ENCODE data around the gene MPDU1.
"Not testable (repeated sequence)": the region's sequence is repeated elsewhere in the genome, so short reads cannot be mapped to it uniquely, and the experiment has no call there.

MPDU1 gene

DNA sequence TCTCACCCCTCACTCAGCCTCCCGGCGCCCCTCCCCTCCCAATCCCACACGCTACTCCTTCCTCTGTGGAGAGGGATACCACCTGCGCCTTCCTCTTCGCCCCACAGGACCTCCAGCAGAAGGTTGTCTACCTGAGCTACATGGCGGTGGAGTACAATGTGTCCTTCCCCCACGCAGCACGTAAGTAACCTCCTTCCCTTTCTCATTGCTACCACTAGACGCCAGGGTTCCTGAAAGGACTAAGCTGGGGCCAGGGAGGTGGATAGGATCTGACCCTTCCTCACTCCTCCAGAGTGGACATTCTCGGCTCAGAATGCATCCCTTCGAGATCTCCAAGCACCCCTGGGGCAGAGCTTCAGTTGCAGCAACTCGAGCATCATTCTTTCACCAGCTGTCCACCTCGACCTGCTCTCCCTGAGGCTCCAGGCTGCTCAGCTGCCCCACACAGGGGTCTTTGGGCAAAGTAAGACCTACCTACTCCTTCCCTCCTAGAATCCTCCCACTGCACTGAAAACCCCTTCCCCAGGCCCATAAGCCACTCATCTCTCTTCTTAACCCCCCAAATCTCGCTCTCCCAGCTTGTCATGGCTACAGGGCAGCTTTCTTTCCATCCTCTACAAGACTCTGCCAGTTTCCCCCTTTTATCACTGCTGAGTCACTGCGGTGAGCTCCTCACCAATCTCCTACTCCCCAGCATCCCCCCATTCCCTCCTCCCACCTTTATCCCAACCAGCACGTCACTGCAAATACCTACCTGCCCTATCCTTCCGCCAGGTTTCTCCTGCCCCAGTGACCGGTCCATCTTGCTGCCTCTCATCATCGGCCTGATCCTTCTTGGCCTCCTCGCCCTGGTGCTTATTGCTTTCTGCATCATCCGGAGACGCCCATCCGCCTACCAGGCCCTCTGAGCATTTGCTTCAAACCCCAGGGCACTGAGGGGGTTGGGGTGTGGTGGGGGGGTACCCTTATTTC, 2.8 kb upstream of the MPDU1 start:
- DNase-seq (ENCODE audit: low read depth) = no peak

DNA sequence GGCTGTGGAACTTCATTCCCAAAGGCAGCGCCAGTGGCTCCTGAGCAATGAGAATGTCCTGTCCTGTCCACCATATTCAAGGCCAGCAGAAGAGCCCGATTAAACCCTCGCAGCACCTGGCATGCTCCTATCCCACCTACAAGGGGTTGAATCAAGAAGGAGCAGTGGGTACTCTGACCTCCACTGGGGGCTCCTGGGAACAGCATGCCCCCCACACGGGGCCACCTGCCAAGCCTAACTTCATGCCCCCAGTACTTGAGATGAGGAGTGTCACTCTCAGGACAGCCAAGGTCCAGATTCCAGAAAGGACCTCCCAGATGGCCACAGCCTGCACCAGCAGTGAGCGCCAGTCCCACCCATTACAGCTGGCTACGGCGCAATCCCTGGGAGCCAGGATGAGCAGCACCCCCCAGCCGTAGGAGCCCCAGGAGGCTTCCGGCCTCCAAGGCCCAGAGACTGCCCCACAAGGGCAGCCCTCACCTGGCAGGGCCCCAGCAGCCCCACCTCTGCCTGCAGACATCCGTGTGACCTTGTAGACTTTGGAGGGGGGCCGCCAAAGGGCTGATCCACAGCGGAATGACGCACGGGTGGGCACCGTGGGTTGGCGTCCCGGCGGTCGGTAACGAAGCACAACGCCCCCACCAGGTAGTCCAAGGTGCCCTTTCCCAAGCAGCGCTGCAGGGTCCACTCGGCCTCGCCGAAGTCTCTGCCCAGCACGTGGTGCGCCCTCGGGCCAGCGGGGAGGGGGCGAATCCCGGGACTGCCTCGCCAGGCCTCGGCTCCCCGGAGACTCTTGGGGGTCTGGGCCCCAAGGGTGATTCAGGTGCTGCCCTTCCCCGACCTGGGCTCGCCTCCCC, 1.0 kb upstream of the MPDU1 start:
- no peak for DNase-seq (ENCODE audit: low read depth)

DNA sequence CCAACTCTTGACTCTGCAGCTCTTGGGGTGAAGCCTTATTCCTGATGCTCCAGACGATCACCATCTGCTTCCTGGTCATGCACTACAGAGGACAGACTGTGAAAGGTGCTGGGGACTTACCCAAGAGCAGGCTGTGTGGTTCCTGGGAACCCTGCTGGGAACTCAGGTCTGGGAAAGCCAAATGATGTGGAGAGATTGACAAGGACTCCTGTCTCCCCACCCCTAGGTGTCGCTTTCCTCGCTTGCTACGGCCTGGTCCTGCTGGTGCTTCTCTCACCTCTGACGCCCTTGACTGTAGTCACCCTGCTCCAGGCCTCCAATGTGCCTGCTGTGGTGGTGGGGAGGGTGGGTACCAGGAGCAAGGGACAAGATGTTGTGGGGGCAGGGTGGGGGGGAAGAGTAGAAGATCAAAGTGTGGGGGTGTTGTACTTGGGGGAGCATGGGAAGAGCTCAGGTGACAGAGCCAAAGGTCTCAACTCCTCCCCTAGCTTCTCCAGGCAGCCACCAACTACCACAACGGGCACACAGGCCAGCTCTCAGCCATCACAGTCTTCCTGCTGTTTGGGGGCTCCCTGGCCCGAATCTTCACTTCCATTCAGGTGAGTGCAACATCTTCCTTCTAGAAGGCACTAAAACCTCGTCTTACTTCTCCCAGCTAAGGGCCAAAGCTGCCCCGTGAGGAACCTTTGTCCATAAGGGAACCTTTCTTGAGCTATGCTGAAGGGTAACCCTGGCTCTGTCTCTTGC, 3.2 kb downstream of the MPDU1 start:
- no peak for DNase-seq (ENCODE audit: low read depth)

DNA sequence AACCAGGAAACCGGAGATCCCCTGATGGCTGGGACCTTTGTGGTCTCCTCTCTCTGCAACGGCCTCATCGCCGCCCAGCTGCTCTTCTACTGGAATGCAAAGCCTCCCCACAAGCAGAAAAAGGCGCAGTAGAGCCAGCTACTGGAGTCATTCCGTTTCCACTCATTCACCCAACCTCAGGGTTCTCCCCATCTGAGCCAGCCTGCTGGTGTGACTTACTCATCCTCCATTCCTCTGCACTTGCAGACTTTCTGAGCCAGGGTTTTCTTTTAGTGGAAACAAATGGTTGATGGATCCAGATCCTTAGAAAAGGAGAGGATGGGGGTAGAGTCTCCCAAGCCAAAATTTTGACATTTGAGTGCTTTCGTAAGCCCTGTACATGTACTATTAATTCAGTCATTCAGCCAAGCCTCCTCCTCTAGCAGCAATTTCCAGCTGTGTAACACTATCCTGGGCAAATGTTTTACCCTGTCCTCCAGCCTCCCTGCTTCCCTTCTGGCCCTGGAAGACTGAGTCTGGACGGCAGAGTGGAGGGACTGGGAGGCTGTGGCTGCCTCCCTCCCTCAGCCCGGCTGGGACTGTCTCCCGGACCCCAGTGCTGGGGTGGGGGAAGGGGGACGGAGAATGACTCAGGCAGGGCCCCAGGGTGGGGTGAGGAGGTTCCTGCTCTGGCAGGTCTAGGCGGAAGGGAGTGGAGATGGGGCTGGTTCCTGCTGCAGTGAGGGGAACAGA, 3.9 kb downstream of the MPDU1 start:
- DNase-seq (ENCODE audit: low read depth) = peak; percentile 90

DNA sequence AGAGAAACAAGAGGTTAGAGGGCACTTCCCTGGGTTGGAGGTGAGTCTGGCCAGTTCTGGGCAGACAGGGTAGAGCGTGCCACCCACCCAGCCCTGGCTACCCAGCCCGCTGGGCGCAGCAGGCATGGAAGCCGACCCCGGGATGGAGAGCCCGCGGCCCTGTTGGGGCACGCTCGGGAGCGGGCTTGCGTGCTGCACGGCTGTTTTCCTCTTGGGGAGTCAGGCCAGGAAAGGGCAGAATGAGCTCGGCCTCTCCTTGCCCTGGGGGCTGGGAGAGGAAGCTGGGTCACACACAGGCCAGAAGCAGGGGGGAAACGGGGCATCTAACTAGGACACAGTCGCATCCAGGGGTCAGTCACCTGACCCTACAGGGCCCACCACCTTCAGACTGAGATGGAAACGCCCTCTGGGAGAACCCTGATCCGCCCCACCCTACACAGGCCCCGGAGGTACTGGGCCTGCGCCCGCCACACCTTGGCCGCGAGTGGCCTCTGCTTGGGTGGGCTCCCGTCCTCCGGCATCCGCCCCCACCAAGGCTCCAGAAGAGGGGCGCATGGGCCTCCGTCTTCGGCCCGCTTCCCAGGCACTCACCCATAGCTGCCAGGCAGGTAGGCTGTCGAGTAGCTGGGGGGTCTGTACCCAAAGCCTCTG, 5.0 kb downstream of the MPDU1 start:
- no peak for DNase-seq (ENCODE audit: low read depth)

DNA sequence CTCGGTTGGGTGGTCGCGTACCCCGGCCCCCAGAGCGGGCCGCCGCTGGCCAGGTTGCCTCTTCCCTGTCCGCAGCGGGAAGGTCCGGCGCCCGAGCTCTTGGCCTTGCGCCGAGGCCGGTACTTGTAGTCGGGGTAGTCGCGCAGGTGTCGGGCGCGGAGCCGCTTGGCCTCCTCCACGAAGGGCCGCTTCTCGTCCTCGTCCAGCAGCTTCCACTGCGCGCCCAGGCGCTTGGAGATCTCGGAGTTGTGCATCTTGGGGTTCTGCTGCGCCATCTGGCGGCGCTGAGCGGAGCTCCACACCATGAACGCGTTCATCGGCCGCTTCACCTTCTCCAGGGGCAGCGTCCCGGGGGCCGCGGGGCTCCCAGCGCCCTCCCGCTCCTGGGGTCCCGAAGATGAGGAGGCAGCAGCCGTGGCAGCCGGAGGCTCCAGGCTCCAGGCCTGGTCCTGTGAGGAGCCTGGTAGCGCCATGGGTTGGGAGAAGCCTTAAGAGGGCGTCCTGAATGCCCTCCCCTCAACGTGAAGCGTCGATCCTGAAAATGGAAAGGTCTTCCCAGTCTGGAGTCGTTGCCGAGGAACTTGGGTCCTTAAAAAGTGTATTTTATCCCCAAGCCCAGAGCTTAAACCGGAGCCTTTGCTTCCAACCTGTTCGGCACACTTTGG, 5.7 kb downstream of the MPDU1 start:
- peak; percentile 65 for DNase-seq (ENCODE audit: low read depth)

DNA sequence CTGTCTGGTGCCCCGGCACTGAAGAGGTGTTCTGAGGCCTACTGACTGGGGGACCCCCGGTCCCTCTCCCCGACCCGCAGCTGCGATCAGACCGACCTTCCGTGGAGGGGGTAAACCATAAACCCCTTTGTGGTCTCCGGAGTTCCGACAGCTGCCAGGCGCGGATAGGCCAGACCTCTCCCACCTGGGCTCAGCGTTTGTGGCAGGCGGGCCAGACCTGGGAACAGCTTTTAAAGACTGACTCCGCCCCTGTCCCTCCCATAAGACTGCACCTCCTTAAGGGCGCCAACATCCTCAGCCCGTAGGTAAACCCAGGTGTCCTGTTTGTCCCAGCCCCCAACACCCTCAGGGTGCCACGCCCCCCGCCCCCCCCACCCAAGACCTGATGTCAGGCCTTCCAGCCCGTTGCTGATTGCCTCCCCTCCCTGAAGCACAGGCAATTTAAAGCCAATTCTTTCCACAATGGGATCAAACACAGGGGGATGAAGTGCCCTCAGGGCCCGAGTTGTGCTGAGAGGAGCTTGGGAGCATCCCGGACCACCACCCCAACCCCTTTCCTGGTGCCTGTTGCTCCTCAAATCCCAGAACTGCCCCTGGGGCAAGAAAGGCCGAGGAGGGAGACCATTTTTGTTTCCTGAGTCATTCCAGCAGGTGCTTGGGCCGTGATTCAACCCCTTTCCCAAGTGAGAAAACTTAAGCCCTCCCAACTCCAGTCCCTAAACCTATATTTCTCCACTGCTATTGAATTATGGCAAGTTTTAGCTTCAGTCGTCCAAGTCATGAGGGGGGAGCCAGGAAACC, 6.4 kb downstream of the MPDU1 start, which contains the start of gene SOX15:
SOX15 (minus strand) TSS at position 204 of the 801 bp plus-strand sequence. CDS start 418 bp downstream, outside the sequence.
- DNase-seq (ENCODE audit: low read depth) = no peak

DNA sequence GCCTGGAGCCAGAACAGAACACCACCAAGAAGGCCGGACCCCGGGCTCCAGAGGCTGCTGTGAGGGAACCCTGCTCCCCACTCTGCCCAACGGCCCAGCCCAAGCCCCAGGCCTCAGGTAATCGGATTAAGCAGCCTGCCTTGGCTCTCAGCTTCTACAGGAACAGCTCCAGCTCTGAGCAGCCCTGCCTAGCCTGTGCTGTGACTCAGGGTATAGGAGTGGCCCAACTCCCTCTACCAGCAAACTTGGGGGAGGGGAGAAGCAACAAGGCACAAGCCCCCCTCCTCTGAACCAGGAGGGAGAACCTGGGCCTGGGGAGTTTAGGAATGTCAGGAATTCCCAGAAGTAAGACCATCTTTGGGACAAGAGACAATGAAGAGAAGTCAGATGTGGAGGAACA, 7.1 kb downstream of the MPDU1 start:
- no peak for DNase-seq (ENCODE audit: low read depth)

DNA sequence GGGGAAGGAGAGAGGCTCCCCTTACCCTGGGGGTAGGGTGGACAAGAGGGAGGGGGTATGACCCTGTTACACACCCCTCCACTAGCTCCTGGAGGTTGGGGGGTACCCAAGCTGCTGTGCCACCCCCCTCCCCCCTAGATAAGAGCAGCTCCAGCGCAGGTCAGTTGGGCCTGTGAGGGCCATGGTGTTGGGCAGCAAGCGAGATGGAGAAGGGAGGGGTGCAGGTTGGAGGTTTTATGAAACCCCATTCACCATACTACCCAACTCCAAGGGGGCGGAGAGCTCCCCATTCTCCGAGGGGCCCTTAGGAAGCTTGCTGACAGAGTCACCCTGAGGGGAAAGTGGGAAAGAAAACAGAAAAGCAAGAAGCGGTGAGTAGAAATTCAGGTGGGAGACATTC, 7.9 kb downstream of the MPDU1 start:
- no peak for DNase-seq (ENCODE audit: low read depth)

DNA sequence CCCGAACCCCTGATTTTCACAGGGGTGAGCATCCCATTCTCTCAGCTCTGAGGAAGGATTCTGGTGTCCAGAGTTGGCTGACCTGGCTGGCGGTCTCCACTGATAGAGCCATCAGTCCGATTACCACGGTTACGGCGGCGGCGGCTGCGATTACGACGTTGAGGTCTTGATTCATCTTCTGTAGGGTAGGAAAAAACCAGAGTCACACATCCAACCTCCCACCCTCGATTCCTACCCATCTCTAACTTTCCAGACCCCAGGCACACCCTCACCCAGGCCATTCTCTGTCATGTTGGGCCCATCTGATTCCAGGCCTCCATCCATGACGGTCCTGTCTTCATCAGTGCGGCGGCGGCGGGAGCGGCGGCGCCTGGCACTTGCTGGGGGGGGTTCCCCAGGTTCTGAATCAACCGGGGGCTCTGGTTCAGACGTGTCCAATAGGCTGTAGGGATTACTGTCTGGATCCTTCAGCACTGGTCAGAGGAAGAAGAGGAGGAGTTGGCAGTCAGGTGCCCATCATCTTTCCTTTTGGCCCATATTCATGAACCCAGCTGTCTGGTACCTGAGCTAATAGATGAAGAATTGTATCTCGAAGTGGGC, 8.9 kb downstream of the MPDU1 start:
- no peak for DNase-seq (ENCODE audit: low read depth)

DNA sequence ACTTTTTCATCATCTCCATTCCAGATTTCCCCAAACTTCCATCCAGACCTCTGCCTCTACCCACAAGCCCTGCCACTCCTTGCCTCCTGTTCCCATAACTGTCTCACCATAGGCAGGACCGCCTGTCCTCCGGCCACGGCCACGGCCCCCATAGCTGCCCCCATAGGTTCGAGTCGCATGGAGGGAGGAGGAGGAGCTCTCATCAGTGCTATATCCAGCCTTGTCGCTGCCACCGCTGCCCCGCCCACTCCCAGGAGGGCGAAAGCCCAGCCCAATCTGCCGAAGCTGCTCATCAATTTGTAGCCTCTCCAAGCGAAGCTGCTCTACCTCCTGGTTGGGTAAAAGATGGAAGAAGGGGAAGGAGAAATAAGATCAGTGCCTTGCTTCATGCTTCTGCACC, 9.6 kb downstream of the MPDU1 start:
- DNase-seq (ENCODE audit: low read depth) = no peak

DNA sequence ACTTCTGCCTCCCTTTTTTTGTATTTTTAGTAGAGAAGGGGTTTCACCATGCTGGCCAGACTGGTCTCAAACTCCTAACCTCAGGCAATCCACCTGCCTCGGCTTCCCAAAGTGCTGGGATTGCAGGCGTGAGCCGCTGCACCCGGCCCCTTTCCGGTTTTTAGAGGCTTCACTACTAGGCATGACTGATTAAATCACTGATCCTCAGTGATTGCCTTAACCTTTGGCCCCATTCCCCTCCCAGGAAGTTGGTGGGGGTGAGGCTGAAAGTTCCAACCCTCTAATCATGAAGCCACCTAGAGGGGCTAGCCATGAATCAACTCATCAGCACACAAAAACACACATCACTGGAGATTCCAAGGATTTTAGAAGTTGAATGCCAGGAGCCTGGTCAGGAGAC, 13.9 kb downstream of the MPDU1 start:
- DNase-seq (ENCODE audit: low read depth) = not testable (repeated sequence)

DNA sequence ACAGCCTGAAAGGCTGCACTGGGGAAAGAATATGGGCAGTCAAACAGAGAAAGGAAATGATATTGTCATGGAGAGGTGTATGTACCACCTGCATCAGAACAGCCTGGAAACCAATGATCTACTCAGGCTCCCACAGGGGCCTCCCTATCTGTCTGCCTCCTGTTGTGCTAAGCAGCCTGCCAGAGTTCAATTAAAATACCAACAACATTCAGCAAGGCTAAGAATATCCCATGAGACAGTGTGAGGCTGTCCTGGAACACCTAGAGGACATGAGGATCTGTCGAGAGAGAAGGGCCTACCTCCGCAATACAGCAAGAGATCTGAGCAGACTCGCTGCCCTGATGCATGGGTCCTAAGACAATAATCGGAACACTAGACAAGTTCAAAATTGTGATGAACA, 22.6 kb downstream of the MPDU1 start:
- DNase-seq (ENCODE audit: low read depth) = no peak

DNA sequence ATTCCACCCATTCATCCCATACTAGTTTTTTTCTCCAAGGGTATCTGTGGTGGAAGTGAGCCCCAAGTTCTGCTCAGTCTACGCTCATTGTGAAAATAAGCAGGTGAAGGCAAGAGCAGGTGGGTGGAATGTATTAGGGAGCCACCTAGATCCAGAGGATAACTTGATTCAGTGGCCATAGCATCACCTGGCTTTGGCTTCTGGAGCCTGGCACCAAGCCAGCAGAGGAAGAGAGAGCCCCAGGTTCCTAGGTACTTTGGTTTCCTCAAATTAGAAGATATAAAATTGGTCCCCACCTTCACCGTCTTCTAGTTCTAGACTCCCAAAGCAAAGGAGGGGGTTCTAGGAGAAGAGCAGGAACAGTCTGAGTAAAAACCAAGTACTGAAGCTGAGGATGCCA, 27.0 kb downstream of the MPDU1 start:
- no peak for DNase-seq (ENCODE audit: low read depth)

DNA sequence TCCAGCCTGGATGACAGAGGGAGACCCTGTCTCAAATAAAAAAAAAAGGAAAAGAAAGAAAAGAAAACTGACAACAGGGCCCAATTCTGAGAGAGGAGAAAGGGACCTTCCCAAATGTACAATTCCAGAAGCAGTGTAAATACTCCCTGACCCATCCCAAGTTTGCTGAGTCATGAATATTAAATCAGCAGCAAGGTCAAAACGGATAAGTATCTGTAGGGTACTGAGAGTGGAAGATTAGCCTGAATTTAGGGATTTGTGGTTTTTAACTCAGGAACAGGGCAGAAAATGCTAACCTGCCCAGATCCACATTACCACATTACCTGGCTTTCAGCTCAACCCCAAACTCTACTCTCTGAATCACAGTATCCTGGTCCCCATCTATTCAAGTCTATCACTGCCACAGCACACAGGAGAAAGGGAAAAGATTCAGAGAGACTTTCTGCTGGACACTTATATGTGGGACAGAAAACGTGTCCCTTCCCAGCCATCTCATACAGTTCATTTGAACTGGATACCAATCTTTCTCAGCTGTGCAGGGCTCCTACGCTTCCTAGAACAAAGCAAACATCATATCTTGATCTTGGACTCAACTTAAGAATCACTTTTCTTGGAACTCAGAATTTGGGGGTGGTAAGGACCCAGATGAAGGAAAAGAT, 28.1 kb downstream of the MPDU1 start:
- no peak for DNase-seq (ENCODE audit: low read depth)

DNA sequence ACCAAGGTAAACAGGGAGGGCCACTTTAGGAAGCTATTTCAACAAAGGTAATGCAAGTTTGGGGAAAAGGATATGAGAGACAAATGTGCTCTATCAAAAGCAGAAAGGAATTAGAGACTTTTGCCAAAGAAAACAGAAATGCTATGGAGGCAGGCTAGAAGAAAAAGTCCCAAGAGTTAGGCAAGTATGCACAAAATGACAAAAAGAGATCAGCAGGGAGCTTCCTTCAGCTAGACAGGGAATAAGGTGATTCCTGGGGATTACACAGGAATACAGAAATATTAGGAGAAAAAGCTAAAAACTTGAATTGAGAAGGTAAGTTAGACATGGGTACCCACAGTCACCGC, 28.6 kb downstream of the MPDU1 start:
- no peak for DNase-seq (ENCODE audit: low read depth)

DNA sequence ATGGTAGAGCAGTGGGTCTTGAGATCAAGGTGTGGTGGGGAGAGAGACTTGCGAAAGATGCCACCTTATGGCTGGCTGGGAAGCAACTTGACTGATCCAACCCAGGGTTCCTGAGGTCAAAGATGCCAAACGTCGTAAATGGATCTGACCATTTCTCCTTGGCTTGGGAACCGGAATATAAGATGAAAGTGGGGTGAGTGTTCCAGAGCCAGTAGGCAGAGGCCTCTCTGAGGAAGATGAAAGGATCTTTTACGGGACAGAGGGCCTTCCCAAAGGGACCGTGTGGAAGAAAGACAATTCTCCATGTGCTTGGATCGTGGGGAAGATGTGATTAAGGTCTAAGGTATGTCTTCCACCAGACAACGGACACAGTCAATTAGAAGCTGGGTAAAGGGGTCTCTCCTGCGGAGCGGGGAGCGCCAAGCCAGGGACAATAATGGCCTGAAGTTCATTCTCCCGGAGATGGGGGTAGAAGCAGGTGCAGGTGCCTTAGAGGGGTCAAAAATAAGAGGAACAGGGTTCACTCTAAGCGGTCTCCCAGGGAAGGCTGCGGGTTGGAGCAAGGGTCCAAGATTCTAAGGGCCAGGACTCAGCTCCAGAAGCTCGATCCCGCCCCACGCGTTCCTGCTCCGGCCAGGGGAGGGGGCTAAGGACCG, 30.2 kb downstream of the MPDU1 start:
- no peak for DNase-seq (ENCODE audit: low read depth)
